NOMO-1 treated with dmso at 0.1 percent for 144 hours (cell line): ENCODE measurements around the gene GTF3C5.
"Not testable (repeated sequence)": the region's sequence is repeated elsewhere in the genome, so short reads cannot be mapped to it uniquely, and the experiment has no call there.

Source experiments
- DNase-seq: peaks from one replicate; lab custom pipeline; 2025; ENCODE audit not compliant: unreplicated experiment; lab: John Stamatoyannopoulos, UW

The GTF3C5 gene

GRCh38 chr9:133030317-133031129 lies at the start of gene GTF3C5:
TSS of gene GTF3C5 (plus strand) at chr9:133030997. CDS start at chr9:133031012, 15 bp downstream.
- DNase-seq = peak; percentile 99

- DNase-seq = peak; percentile 80
Measured at GRCh38 chr9:132982458-132982857, 48.3 kb upstream of the GTF3C5 start.

- no peak for DNase-seq
Measured at GRCh38 chr9:132983491-132984201, 47.2 kb upstream of the GTF3C5 start.

GRCh38 chr9:132984202-132985070 lies 46.4 kb upstream of the GTF3C5 start:
- no peak for DNase-seq

- DNase-seq = no peak
Measured at GRCh38 chr9:132985071-132985350, 45.8 kb upstream of the GTF3C5 start.

- no peak for DNase-seq
Measured at GRCh38 chr9:132985489-132985888, 45.3 kb upstream of the GTF3C5 start.

GRCh38 chr9:132986114-132986513 lies 44.7 kb upstream of the GTF3C5 start:
- no peak for DNase-seq

GRCh38 chr9:132986640-132987620 lies 43.9 kb upstream of the GTF3C5 start:
- no peak for DNase-seq

GRCh38 chr9:132988244-132989013 lies 42.4 kb upstream of the GTF3C5 start:
- no peak for DNase-seq

- no peak for DNase-seq
Measured at GRCh38 chr9:132989014-132989310, 41.8 kb upstream of the GTF3C5 start.

- no peak for DNase-seq
Measured at GRCh38 chr9:132989414-132989996, 41.3 kb upstream of the GTF3C5 start.

GRCh38 chr9:132989998-132990557 lies 40.7 kb upstream of the GTF3C5 start:
- DNase-seq = not testable (repeated sequence)

GRCh38 chr9:132990781-132991180 lies 40.0 kb upstream of the GTF3C5 start:
- DNase-seq = no peak

- DNase-seq = no peak
Measured at GRCh38 chr9:132991351-132992300, 39.2 kb upstream of the GTF3C5 start.

GRCh38 chr9:132993511-132993939 lies 37.3 kb upstream of the GTF3C5 start:
- no peak for DNase-seq

- no peak for DNase-seq
Measured at GRCh38 chr9:132994410-132995120, 36.2 kb upstream of the GTF3C5 start.

GRCh38 chr9:132995121-132995420 lies 35.7 kb upstream of the GTF3C5 start:
- DNase-seq = no peak

GRCh38 chr9:132995879-132996278 lies 34.9 kb upstream of the GTF3C5 start:
- DNase-seq = no peak
